ENCODE data around the gene PDE10A.

Gene PDE10A

GRCh38 chr6:165678429-165678828 is 15.4 kb upstream of the PDE10A start:
- no peak for DNase-seq (ENCODE audit: low read depth in 2 of 2)

GRCh38 chr6:165677091-165677490 is 14.1 kb upstream of the PDE10A start:
- DNase-seq (ENCODE audit: low read depth in 2 of 2): no peak

GRCh38 chr6:165676435-165677068 is 13.5 kb upstream of the PDE10A start:
- no peak for DNase-seq (ENCODE audit: low read depth in 2 of 2)

- DNase-seq (ENCODE audit: low read depth in 2 of 2): no peak
Measured at GRCh38 chr6:165675120-165675519, 12.1 kb upstream of the PDE10A start.

- no peak for DNase-seq (ENCODE audit: low read depth in 2 of 2)
Measured at GRCh38 chr6:165674155-165675029, 11.4 kb upstream of the PDE10A start.

- no peak for DNase-seq (ENCODE audit: low read depth in 2 of 2)
Measured at GRCh38 chr6:165671222-165671768, 8.3 kb upstream of the PDE10A start.

GRCh38 chr6:165668951-165669350 is 5.9 kb upstream of the PDE10A start:
- no peak for DNase-seq (ENCODE audit: low read depth in 2 of 2)

GRCh38 chr6:165665384-165665672 is 2.3 kb upstream of the PDE10A start:
- DNase-seq (ENCODE audit: low read depth in 2 of 2): no peak

GRCh38 chr6:165664559-165665383 is 1.7 kb upstream of the PDE10A start:
- DNase-seq (ENCODE audit: low read depth in 2 of 2): no peak

- DNase-seq (ENCODE audit: low read depth in 2 of 2): no peak
Measured at GRCh38 chr6:165663736-165664558, 906 bp upstream of the PDE10A start.

GRCh38 chr6:165663377-165663735 is 315 bp upstream of the PDE10A start:
- no peak for DNase-seq (ENCODE audit: low read depth in 2 of 2)

GRCh38 chr6:165662041-165662748 is 846 bp downstream of the PDE10A start:
- DNase-seq (ENCODE audit: low read depth in 2 of 2): no peak

GRCh38 chr6:165661664-165662025 is 1.4 kb downstream of the PDE10A start:
- DNase-seq (ENCODE audit: low read depth in 2 of 2): no peak

GRCh38 chr6:165660857-165661663 is 2.0 kb downstream of the PDE10A start:
- no peak for DNase-seq (ENCODE audit: low read depth in 2 of 2)

- DNase-seq (ENCODE audit: low read depth in 2 of 2): no peak
Measured at GRCh38 chr6:165659945-165660856, 2.8 kb downstream of the PDE10A start.

GRCh38 chr6:165658395-165659058 is 4.5 kb downstream of the PDE10A start:
- no peak for DNase-seq (ENCODE audit: low read depth in 2 of 2)

GRCh38 chr6:165657325-165657680 is 5.7 kb downstream of the PDE10A start:
- no peak for DNase-seq (ENCODE audit: low read depth in 2 of 2)

GRCh38 chr6:165656581-165657324 is 6.3 kb downstream of the PDE10A start:
- no peak for DNase-seq (ENCODE audit: low read depth in 2 of 2)

All from stimulated activated CD4-positive, alpha-beta T cell treated with anti-CD3 and anti-CD28 coated beads, Interleukin-4, amount 100 ng/mL, for 48 hours (primary cell).